Measurements from ENCODE around the gene PRR22. TPM values are rescaled to one million over a fixed set of nuclear protein-coding genes. Genes with fewer than 3 reads are reported as not detected.

The PRR22 gene
- total RNA-seq, 1 experiment from 2014 or later: 8.1 TPM

DNA sequence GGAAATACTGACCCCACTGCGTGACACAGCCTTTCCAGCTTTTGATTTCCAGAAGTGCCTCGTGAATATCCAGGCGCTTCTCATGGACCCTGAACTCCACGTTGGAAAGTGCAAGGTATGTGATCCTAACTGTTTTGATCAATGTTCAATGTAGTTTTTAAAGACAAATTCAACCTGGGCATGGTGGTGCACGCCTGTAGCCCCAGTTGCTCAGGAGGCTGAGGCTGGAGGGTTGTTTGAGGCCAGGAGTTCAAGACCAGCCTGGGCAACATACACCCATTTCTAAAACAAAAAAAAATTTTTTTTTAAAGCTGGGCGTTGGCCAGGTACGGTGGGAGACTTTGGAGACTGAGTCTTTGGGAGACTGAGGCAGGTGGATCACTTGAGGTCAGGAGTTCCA, 32.8 kb downstream of the PRR22 start:
- H3K27ac Mint-ChIP-seq: no peak overlapping the region
- no peak overlapping the region for H3K9ac ChIP-seq (ENCODE audit: extremely low read depth, insufficient read length, low read length)
- H3K4ac ChIP-seq (ENCODE audit: low read depth, low read length): no peak overlapping the region
- H2AK5ac ChIP-seq (ENCODE audit: insufficient read length, low read length): no peak overlapping the region
- no CpG with 5 or more reads among the region's 7 CpGs for WGBS (ENCODE audit: extremely low coverage, insufficient read length, low lambda C conversion rate)
- H3K79me1 ChIP-seq (ENCODE audit: insufficient read depth, low read depth, low read length, poor library complexity, severe bottlenecking): no peaks in the 10 kb centered on the region
- no peaks in the 10 kb centered on the region for H4K20me1 ChIP-seq (ENCODE audit: control insufficient read depth, insufficient read depth, insufficient read length)
- no peak overlapping the region for H4K8ac ChIP-seq (replicated peaks; ENCODE audit: insufficient read length, low read depth, low read length)
- H3K36me3 Mint-ChIP-seq (ENCODE audit: insufficient read depth in 1 of 3, low read depth in 3 of 3): no peaks in the 10 kb centered on the region
- H2BK120ac ChIP-seq (ENCODE audit: low read depth, low read length, poor library complexity, severe bottlenecking): no peak overlapping the region
- no peak overlapping the region for H3K56ac ChIP-seq (ENCODE audit: insufficient read length, low read depth, low read length)
- no peak overlapping the region for H3K18ac ChIP-seq (ENCODE audit: insufficient read length, low read depth, low read length)
- no peaks in the 10 kb centered on the region for H3K9me3 ChIP-seq (ENCODE audit: control insufficient read depth, low read depth, low read length)
- H3K4me3 Mint-ChIP-seq: no peak overlapping the region
- no peak overlapping the region for H2BK20ac ChIP-seq (ENCODE audit: low read depth, low read length, poor library complexity, severe bottlenecking)
- H3K27me3 Mint-ChIP-seq (ENCODE audit: low read depth): peaks cover 17% of the 10 kb centered on the region
- DNase-seq: no peak
- H2BK15ac ChIP-seq (ENCODE audit: low read depth, low read length): no peak overlapping the region
- no peaks in the 10 kb centered on the region for H3K9me3 Mint-ChIP-seq
- H3K4me1 Mint-ChIP-seq: no peaks in the 10 kb centered on the region; a peak in 1 of 4 replicates
- no peak overlapping the region for H3K14ac ChIP-seq (ENCODE audit: insufficient read depth, low read length)
- no peak overlapping the region for H4K91ac ChIP-seq (ENCODE audit: insufficient read length, low read depth, low read length)
- no peaks in the 10 kb centered on the region for H3K4me1 ChIP-seq (ENCODE audit: insufficient read depth, low read length)
- H3K27me3 ChIP-seq (ENCODE audit: insufficient read depth, low read length): no peaks in the 10 kb centered on the region
- H3K27ac ChIP-seq (ENCODE audit: insufficient read length, low read depth, low read length): no peak overlapping the region
- no peak overlapping the region for H4K5ac ChIP-seq (ENCODE audit: insufficient read length, low read depth, low read length)
- no peak overlapping the region for H3K23ac ChIP-seq (ENCODE audit: insufficient read length, low read depth, low read length)
- H2BK12ac ChIP-seq (ENCODE audit: insufficient read length, low read depth, low read length): no peak overlapping the region
- no peaks in the 10 kb centered on the region for H3K79me2 ChIP-seq (ENCODE audit: insufficient read depth, low read length)
- H3K23me2 ChIP-seq (ENCODE audit: insufficient read length, low read depth, low read length, poor library complexity, severe bottlenecking): no peaks in the 10 kb centered on the region
- no peak overlapping the region for H2BK5ac ChIP-seq (ENCODE audit: insufficient read length, low read length)
- no peak overlapping the region for H3T11ph ChIP-seq (ENCODE audit: low read length)
- no peak overlapping the region for H2AFZ ChIP-seq (ENCODE audit: low read length)
- no peak overlapping the region for H3K4me2 ChIP-seq (ENCODE audit: insufficient read depth, insufficient read length, low read length)
- TF ChIP-seq CTCF (conservative IDR thresholded peaks at IDR 0.05): no peak

Data from H9 (cell line).